HG03280 (cell line): ENCODE measurements around the gene PAPPA.

Experiments used
- ATAC-seq: cut with Tn5 transposase; IDR thresholded peaks from one replicate; pipeline ENCODE4 v1.9.1; 2021; ENCODE audit warnings: mild to moderate bottlenecking, moderate library complexity; ENCODE audit not compliant: unreplicated experiment

The PAPPA gene

GRCh38 chr9:116270546-116270945 is 117.0 kb downstream of the PAPPA start:
- no peak for ATAC-seq

GRCh38 chr9:116271340-116271739 is 117.7 kb downstream of the PAPPA start:
- no peak for ATAC-seq

GRCh38 chr9:116271991-116272390 is 118.4 kb downstream of the PAPPA start:
- no peak for ATAC-seq

GRCh38 chr9:116274293-116274692 is 120.7 kb downstream of the PAPPA start:
- ATAC-seq = no peak

GRCh38 chr9:116275418-116276195 is 122.0 kb downstream of the PAPPA start:
- ATAC-seq = no peak

GRCh38 chr9:116276196-116276493 is 122.6 kb downstream of the PAPPA start:
- no peak for ATAC-seq

GRCh38 chr9:116276651-116277121 is 123.1 kb downstream of the PAPPA start:
- no peak for ATAC-seq

- ATAC-seq = no peak
Measured at GRCh38 chr9:116278326-116278725, 124.7 kb downstream of the PAPPA start.

- ATAC-seq = no peak
Measured at GRCh38 chr9:116279230-116279629, 125.6 kb downstream of the PAPPA start.

- no peak for ATAC-seq
Measured at GRCh38 chr9:116280529-116280928, 126.9 kb downstream of the PAPPA start.

GRCh38 chr9:116282597-116282996 is 129.0 kb downstream of the PAPPA start:
- ATAC-seq = no peak

GRCh38 chr9:116284518-116284917 is 130.9 kb downstream of the PAPPA start:
- no peak for ATAC-seq

- ATAC-seq = no peak
Measured at GRCh38 chr9:116285320-116285719, 131.7 kb downstream of the PAPPA start.

GRCh38 chr9:116286297-116286696 is 132.7 kb downstream of the PAPPA start:
- no peak for ATAC-seq

GRCh38 chr9:116287721-116288120 is 134.1 kb downstream of the PAPPA start:
- no peak for ATAC-seq

GRCh38 chr9:116288658-116289057 is 135.1 kb downstream of the PAPPA start:
- no peak for ATAC-seq

- no peak for ATAC-seq
Measured at GRCh38 chr9:116297346-116297745, 143.8 kb downstream of the PAPPA start.

GRCh38 chr9:116298249-116298648 is 144.7 kb downstream of the PAPPA start:
- ATAC-seq = no peak

- ATAC-seq = no peak
Measured at GRCh38 chr9:116298878-116299391, 145.3 kb downstream of the PAPPA start.

GRCh38 chr9:116300360-116300870 is 146.8 kb downstream of the PAPPA start:
- no peak for ATAC-seq

- no peak for ATAC-seq
Measured at GRCh38 chr9:116303270-116303669, 149.7 kb downstream of the PAPPA start.

GRCh38 chr9:116303886-116304538 is 150.4 kb downstream of the PAPPA start:
- ATAC-seq = no peak
